Subcutaneous adipose tissue (tissue), 4 donors: ENCODE results near the gene ULK3. TPM values are rescaled to one million over a fixed set of nuclear protein-coding genes. Genes with fewer than 3 reads are reported as not detected.

Experiments
- total RNA-seq, 4 donors: library from RNA; depleted of rRNA; stranded (reverse); fragments of >200 nt; gene quantifications; one replicate each; pipeline ENCODE4 v1.1.0, GENCODE V29; 2016
- TF ChIP-seq, protein P1 (sequence below): fragments of 450-650 bp; IDR thresholded peaks from one replicate; pipeline ENCODE4 v1.5.1; 2016; ENCODE audit warnings: low read depth, mild to moderate bottlenecking, control low read depth, antibody characterized with exemption, moderate library complexity

The ULK3 gene
- total RNA-seq, 4 donors from 2014 or later = 23.8 to 29.8 (median 28.7) TPM

DNA sequence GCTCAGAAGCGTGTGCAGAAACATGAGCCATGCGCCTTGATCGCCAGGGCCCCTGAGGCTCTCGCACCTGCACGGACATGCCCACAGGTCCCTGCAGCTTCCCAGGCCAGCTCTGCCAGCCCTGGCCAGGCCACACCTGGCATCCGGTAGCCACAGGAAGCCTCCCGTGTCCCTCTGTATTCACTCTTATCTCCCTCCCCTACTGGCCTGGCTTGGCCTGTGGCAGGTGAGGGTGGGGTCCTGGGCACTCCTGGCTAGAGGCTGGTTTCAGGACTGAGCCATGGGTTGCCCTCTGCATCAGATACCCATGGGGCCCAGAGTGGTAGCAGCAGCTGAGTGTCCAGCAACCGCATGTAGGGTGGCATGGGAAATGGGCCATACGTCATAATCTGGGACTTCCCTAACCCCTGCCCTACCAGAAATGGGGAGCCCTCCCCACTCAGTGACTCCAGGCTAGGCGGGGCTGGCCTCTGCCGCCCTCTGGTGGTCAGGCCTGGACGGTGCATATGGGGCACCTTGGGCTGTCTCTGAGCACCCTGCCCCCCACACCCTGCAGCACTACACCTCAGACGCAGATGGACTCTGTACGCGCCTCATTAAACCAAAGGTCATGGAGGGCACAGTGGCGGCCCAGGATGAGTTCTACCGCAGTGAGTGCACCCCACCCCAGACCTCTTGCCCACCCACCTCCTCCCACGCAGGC is 42.9 kb downstream of the ULK3 start:
- TF ChIP-seq, protein P1, sequence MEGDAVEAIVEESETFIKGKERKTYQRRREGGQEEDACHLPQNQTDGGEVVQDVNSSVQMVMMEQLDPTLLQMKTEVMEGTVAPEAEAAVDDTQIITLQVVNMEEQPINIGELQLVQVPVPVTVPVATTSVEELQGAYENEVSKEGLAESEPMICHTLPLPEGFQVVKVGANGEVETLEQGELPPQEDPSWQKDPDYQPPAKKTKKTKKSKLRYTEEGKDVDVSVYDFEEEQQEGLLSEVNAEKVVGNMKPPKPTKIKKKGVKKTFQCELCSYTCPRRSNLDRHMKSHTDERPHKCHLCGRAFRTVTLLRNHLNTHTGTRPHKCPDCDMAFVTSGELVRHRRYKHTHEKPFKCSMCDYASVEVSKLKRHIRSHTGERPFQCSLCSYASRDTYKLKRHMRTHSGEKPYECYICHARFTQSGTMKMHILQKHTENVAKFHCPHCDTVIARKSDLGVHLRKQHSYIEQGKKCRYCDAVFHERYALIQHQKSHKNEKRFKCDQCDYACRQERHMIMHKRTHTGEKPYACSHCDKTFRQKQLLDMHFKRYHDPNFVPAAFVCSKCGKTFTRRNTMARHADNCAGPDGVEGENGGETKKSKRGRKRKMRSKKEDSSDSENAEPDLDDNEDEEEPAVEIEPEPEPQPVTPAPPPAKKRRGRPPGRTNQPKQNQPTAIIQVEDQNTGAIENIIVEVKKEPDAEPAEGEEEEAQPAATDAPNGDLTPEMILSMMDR = no peak

DNA sequence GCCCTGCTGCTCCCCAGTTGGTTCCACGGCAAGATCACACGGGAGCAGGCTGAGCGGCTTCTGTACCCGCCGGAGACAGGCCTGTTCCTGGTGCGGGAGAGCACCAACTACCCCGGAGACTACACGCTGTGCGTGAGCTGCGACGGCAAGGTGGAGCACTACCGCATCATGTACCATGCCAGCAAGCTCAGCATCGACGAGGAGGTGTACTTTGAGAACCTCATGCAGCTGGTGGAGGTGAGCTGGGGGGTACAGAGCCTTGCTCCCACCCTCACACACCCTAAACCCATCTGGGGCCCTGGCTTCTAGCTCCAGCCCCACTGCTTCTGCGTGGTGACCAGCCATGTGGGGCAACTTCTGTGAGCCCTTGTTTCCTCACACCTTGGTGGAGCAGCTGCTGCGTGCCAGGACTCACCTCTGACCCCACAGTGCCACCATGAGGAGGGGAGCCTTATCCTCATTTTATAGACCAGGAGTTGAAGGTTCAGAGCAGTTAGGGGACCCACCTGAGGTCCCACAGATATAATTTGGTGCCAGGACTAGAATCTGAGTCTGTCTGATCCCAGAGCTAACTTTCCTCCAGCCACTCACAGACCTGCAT is 43.6 kb downstream of the ULK3 start:
- TF ChIP-seq, protein P1 = no peak

DNA sequence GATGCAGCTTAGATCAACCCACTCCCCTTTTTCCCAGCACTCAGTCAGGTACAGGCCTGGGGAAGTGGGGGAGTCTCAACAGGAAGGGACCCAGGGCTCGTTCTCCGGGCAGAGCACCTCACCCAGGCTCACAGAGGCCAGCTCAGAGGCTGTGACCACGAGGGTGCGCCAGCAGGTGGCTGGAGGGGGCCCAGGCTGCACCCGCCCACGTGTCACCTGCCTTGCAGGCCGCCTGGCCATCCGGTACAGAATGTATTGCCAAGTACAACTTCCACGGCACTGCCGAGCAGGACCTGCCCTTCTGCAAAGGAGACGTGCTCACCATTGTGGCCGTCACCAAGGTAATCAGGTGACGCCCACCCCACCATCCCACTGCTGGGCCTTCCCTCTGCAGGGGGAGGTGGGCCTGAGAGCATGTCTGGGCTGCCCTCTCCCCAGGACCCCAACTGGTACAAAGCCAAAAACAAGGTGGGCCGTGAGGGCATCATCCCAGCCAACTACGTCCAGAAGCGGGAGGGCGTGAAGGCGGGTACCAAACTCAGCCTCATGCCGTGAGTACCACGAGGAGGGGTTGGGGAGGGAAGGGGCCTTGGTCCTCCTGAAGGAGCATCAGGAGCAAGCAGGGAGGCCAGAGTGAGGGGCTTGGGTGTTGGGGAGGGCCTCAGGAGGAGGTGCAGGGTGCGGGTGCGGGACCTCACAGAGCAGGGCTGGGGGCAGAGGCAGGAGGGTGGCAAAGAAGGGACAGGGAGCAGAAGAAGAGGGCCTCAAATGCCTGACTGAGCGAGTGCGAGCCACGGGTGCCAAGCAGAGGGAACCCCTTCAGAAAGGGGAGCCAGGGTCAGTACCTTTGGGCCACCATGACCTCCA is 44.3 kb downstream of the ULK3 start:
- TF ChIP-seq, protein P1 = no peak

DNA sequence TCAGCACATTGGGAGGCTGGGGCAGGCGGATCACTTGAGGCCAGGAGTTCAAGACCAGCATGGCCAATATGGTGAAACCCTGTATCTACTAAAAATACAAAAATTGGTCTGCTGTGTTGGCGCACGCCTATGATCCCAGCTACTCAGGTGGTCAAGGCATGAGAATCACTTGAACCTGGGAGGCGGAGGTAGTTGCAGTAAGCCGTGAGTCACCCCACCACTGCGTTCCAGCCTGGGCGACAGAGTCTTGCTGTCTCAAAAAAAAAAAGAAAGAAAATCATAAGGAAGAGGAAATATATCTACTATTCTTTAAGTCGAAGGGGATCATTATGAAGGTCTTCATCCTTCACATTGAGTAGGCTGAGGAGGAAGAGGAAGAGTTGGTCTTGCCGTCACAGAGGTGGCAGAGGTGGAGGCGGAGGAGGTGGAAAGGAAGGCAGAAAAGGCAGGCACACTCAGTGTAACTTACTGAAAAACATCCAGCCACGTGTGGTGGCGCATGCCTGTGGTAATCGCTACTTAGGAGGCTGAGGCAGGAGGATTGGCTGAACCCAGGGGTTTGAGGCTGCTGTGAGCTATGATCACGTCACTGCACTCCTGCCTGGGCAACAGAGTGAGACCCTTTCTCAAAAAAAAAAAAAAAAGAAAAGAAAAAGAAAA is 46.9 kb downstream of the ULK3 start:
- TF ChIP-seq, protein P1 = no peak

DNA sequence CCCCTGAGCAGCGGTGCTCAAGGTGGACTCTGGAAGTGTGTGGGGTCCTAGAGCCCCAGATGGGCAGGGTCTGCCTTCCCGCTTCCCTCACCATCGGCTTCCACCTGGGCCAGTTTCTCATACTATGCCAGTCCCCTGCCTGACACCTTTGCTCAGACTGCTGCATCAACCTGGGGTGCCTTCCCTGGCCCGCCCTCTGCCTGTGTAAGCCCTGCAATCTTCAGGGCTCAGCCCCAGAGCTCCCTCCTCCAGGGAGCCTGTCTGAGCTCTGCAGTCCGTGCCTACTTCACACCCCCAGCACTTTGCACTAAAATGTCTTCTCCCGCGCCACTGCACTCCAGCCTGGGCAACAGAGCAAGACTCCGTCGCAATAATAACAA is 48.0 kb downstream of the ULK3 start:
- TF ChIP-seq, protein P1 = no peak

DNA sequence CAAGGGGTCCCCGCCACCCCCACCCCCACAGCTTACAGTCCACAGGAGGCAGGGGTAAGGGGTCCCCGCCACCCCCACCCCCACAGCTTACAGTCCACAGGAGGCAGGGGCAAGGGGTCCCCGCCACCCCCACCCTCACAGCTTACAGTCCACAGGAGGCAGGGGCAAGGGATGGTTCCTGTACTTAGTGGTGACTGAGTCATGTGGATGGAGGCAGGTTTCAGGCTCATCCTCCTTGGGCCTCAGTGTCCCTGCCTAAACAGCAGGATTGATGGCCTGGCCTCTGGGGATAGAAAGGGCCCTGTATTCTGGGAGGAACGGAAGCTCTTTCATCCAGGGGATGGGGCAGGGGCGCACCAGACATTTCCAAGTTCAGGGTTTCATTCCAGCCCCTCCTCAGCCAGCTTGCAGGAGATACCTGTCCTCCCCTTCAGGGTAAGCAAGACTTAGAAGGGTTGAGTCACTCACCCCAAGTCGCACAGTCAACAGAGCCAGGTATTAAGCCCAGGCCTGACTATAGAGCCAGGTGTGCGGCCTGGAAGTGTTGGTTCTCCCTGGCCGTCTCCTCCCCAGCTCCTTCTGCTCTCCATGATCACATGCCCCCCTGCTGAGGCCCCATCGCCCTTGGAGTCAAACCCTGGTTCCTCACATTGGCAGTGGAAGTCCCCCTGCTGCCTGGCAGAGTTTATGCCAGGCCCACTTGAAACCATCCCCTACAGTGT is 48.5 kb downstream of the ULK3 start:
- TF ChIP-seq, protein P1 = no peak
